ENCODE data around the gene KCNJ2. TPM values are rescaled to one million over a fixed set of nuclear protein-coding genes. Genes with fewer than 3 reads are reported as not detected.

The KCNJ2 gene
- total RNA-seq, 1 experiment from 2014 or later, result not detected

GRCh38 chr17:70158591-70158990 is 10.7 kb upstream of the KCNJ2 start:
- H3K4me1 ChIP-seq (ENCODE audit: insufficient read depth, low read length, poor library complexity, severe bottlenecking), result no peaks in the 10 kb centered on the region
- ChIA-PET POLR2A (ENCODE audit: low non-redundant PET) (no interaction called here), CTCF (no interaction called here)
- H3K4me3 ChIP-seq (ENCODE audit: low read depth, low read length, poor library complexity, severe bottlenecking), result no peak overlapping the region
- no peak for TF ChIP-seq EZH2 (IDR thresholded peaks at IDR 0.05; ENCODE audit: borderline replicate concordance, low read depth, low read length, poor library complexity, severe bottlenecking)
- TF ChIP-seq, protein P1, sequence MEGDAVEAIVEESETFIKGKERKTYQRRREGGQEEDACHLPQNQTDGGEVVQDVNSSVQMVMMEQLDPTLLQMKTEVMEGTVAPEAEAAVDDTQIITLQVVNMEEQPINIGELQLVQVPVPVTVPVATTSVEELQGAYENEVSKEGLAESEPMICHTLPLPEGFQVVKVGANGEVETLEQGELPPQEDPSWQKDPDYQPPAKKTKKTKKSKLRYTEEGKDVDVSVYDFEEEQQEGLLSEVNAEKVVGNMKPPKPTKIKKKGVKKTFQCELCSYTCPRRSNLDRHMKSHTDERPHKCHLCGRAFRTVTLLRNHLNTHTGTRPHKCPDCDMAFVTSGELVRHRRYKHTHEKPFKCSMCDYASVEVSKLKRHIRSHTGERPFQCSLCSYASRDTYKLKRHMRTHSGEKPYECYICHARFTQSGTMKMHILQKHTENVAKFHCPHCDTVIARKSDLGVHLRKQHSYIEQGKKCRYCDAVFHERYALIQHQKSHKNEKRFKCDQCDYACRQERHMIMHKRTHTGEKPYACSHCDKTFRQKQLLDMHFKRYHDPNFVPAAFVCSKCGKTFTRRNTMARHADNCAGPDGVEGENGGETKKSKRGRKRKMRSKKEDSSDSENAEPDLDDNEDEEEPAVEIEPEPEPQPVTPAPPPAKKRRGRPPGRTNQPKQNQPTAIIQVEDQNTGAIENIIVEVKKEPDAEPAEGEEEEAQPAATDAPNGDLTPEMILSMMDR (conservative IDR thresholded peaks at IDR 0.05; ENCODE audit: low read depth, low read length), result no peak
- H3K9me3 ChIP-seq (ENCODE audit: low read depth, low read length, poor library complexity, severe bottlenecking), result no peaks in the 10 kb centered on the region
- H3K27me3 ChIP-seq (replicated peaks; ENCODE audit: insufficient read depth, low read depth, low read length, poor library complexity), result peaks cover 47% of the 10 kb centered on the region
- H3K36me3 ChIP-seq (ENCODE audit: insufficient read depth, low read length, poor library complexity, severe bottlenecking), result no peaks in the 10 kb centered on the region
- no peak overlapping the region for H3K27ac ChIP-seq (ENCODE audit: low read depth, low read length, poor library complexity, severe bottlenecking)
- intact Hi-C loops (cut with micrococcal nuclease; ENCODE audit: unreplicated experiment), result no loop called here
- no TSS peak for BruUV-seq (replicated peaks)
- DNase-seq (ENCODE audit: low spot score), result no peak

GRCh38 chr17:70159980-70160379 is 9.4 kb upstream of the KCNJ2 start:
- H3K27ac ChIP-seq (ENCODE audit: low read depth, low read length, poor library complexity, severe bottlenecking), result no peak overlapping the region
- DNase-seq (ENCODE audit: low spot score), result no peak
- POLR2A ChIA-PET (ENCODE audit: low non-redundant PET), result no interaction called here
- H3K27me3 ChIP-seq (replicated peaks; ENCODE audit: insufficient read depth, low read depth, low read length, poor library complexity), result peaks cover 48% of the 10 kb centered on the region
- BruUV-seq (replicated peaks), result no TSS peak
- CTCF ChIA-PET, result interaction anchor here (1.2 kb wide), 1 partner anchor 634 kb away, joined by 3 read pairs; no protein-coding TSS in a partner anchor
- no peaks in the 10 kb centered on the region for H3K4me1 ChIP-seq (ENCODE audit: insufficient read depth, low read length, poor library complexity, severe bottlenecking)
- intact Hi-C loops (cut with micrococcal nuclease; ENCODE audit: unreplicated experiment), result loop anchor here (10.0 kb wide), 1 partner anchor 395 kb away; no protein-coding TSS in a partner anchor
- H3K36me3 ChIP-seq (ENCODE audit: insufficient read depth, low read length, poor library complexity, severe bottlenecking), result no peaks in the 10 kb centered on the region
- TF ChIP-seq, protein P1 (conservative IDR thresholded peaks at IDR 0.05; ENCODE audit: low read depth, low read length), result no peak
- TF ChIP-seq EZH2 (IDR thresholded peaks at IDR 0.05; ENCODE audit: borderline replicate concordance, low read depth, low read length, poor library complexity, severe bottlenecking), result no peak
- no peak overlapping the region for H3K4me3 ChIP-seq (ENCODE audit: low read depth, low read length, poor library complexity, severe bottlenecking)
- H3K9me3 ChIP-seq (ENCODE audit: low read depth, low read length, poor library complexity, severe bottlenecking), result no peaks in the 10 kb centered on the region

DNA sequence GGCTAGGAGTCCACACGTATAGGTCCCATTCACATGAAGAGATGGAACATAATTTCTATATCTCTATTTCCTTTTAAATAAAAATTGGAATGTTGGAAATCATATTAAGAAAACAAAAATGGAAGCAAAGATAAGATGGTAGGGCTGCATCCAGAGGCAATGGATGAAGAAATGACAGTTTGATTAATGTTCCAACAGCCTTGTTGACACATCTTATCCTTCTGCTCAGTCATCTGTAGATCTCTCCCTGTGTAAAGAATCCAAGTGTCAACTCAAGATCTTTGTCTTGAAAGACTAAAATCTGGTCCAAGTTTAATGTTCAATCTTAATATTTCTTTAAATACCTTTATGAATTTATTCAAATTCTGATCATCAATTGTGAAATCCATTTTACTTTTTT is 7.8 kb upstream of the KCNJ2 start:
- TF ChIP-seq EZH2 (IDR thresholded peaks at IDR 0.05; ENCODE audit: borderline replicate concordance, low read depth, low read length, poor library complexity, severe bottlenecking), result no peak
- TF ChIP-seq, protein P1 (conservative IDR thresholded peaks at IDR 0.05; ENCODE audit: low read depth, low read length), result no peak
- Histone ChIP-seq H3K27me3 (replicated peaks; ENCODE audit: insufficient read depth, low read depth, low read length, poor library complexity) (peaks cover 62% of the 10 kb centered on the region), H3K27ac (ENCODE audit: low read depth, low read length, poor library complexity, severe bottlenecking) (no peak overlapping the region), H3K9me3 (ENCODE audit: low read depth, low read length, poor library complexity, severe bottlenecking) (no peaks in the 10 kb centered on the region), H3K36me3 (ENCODE audit: insufficient read depth, low read length, poor library complexity, severe bottlenecking) (no peaks in the 10 kb centered on the region), H3K4me3 (ENCODE audit: low read depth, low read length, poor library complexity, severe bottlenecking) (no peak overlapping the region), H3K4me1 (ENCODE audit: insufficient read depth, low read length, poor library complexity, severe bottlenecking) (no peaks in the 10 kb centered on the region)
- CTCF ChIA-PET, result no interaction called here
- POLR2A ChIA-PET (ENCODE audit: low non-redundant PET), result no interaction called here
- no TSS peak for BruUV-seq (replicated peaks)
- intact Hi-C loops (cut with micrococcal nuclease; ENCODE audit: unreplicated experiment), result loop anchor here (10.0 kb wide), 1 partner anchor 393 kb away; no protein-coding TSS in a partner anchor
- DNase-seq (ENCODE audit: low spot score), result no peak

All from A673 (cell line).